Stimulated activated CD4-positive, alpha-beta T cell treated with anti-CD3 and anti-CD28 coated beads, Interleukin-12 subunit alpha, Interleukin-12 subunit beta, amount 100 ng/mL, for 48 hours (primary cell): Measurements from ENCODE around the gene TIA1.

Experiments used
- DNase-seq, 3 donors: peaks; one replicate each; pipeline ENCODE4 v3.0.0-alpha.2; 2020; ENCODE audit warnings: low read depth in 2 of 3, low spot score in 1 of 3

TIA1 gene

GRCh38 chr2:70161069-70161534 lies 87.3 kb downstream of the TIA1 start:
- no peak for DNase-seq

- no peak for DNase-seq
Measured at GRCh38 chr2:70160545-70160944, 87.9 kb downstream of the TIA1 start.
